Stimulated activated CD4-positive, alpha-beta T cell treated with anti-CD3 and anti-CD28 coated beads, Interleukin-15, amount 100 ng/mL, for 1 hour (primary cell): ENCODE measurements around the gene ADCY3.

Experiments used
- DNase-seq, 2 donors: peaks; one replicate each; pipeline ENCODE4 v3.0.0-alpha.2; 2020; ENCODE audit warnings: low read depth in 1 of 2, low spot score in 1 of 2

Gene ADCY3

DNA sequence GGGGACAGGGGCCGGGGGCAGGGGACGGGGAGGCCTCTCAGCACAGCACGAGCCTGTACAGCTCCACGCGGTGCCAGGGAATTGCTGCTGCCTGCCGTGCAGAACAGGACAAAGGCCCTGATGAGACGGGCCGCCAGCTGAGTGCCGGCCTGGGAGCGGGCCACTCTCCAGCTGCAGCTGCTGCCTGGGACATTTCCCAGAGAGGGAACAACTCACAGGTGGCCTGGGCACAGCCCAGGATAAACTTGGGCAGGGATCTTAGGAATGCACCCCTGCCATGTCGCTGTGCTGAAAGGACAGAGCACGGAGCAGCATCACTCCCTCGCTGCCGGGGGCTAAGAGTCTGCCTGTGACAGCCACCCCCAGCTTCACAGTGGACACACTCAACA lies 88.0 kb downstream of the ADCY3 start:
- DNase-seq = no peak

DNA sequence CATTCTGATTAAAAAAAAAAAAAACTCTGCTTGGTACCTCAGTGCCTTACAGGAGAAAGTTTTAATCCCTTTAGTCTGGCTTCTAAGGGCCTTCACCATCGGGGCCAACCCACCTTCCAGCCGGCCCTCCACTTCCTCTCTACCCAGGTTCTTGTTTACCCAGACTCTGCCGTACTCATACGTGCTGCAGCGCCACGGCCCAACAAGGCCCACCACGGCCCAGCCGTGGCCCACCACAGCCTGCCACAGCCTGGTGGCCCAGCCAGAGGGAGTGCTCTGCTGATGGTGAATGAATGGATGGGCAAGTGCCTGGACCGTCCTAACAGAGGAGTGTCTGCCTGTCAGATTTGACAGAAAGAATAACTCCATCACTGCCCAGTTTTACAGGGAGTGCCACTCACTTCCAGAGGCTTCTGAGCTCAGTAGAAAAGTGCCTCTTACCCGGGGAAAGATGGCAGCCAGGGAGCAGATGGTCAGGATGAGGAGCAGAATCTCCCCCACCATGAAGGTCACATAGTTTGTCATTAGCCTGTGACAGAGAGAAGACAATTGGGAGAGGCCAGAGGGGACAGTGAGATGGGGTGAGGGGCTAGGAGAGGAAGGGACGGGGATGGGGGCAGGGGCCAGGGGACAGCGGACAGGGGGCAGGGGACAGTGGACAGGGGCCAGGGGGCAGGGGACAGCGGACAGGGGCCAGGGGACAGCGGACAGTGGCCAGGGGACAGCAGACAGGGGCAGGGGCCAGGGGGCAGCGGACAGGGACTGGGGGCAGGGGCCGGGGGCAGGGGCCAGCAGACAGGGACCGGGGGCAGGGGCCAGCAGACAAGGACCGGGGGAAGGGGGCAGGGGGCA lies 88.6 kb downstream of the ADCY3 start:
- DNase-seq = no peak

DNA sequence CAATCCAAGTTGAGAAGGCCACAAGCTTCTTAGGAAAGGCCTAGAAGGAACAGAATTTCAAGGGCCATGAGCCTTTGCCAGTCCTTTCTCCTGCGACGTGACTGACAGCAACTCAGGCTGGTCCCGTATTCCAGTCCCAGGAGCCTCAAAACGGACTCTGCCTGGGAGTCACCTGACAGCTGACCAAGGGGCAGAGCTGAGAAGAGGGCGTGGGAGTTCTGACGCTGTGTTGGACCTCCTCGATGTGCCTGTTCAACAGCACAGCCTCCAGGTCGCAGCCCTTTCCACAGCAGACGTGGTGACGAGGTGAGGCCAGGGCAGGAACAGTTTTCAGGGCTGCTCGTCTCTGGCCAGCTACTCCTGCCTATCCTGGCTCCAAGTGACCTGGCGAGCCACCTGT lies 89.3 kb downstream of the ADCY3 start:
- DNase-seq = no peak

DNA sequence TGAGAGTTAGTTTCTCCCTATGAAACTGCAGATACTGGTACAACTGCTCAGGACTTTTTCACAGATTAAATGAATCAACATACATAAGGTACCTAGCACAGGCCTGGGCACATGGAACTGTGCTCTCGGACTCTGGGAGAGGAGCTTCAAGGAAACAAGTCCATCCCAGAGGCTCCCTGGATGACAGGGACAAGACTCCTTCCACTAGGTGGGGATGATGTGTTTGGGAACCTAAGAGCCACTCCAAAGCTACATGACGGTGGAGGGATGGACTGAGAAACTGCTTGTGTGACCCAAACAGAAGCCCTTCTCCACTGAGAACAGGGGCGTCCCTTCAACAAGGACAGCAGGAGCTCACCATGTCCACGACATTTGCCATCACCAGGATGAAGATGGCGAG lies 89.7 kb downstream of the ADCY3 start:
- DNase-seq = no peak

DNA sequence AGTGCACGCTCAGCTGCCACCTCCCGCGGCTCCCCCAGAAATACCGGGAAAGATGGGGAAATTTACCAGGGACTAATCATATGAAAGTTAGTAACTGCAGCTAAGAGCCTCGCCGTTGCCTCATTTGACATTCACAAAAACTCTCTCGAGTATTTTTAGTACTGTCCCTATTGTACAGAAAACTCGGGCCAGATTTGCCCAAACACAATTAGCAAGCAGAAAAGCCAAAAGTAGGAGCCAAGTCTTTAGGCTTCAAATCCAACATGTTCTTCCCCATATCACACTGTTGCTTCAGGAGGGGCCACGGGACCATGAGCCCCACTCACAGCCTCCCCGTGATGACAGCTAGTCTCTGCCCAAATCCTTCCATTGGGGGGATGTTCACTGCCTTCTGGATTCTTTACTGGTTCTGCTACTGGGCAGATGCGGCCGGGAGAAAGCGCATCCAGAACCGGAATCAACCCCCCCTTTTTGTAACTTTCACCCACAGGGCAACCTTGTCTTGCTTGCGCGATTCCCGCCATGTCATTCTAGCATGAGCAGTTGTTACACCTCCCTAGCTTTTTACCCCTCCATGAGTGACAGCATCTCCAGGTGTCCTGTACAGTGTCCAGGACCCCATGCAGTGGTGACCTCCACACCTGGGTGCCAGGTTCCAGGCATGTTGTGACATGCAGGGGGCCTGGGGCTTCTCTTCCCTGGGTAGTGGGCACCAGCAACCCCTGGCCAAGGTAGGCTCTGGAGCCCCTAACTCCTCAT lies 91.6 kb downstream of the ADCY3 start:
- no peak for DNase-seq

DNA sequence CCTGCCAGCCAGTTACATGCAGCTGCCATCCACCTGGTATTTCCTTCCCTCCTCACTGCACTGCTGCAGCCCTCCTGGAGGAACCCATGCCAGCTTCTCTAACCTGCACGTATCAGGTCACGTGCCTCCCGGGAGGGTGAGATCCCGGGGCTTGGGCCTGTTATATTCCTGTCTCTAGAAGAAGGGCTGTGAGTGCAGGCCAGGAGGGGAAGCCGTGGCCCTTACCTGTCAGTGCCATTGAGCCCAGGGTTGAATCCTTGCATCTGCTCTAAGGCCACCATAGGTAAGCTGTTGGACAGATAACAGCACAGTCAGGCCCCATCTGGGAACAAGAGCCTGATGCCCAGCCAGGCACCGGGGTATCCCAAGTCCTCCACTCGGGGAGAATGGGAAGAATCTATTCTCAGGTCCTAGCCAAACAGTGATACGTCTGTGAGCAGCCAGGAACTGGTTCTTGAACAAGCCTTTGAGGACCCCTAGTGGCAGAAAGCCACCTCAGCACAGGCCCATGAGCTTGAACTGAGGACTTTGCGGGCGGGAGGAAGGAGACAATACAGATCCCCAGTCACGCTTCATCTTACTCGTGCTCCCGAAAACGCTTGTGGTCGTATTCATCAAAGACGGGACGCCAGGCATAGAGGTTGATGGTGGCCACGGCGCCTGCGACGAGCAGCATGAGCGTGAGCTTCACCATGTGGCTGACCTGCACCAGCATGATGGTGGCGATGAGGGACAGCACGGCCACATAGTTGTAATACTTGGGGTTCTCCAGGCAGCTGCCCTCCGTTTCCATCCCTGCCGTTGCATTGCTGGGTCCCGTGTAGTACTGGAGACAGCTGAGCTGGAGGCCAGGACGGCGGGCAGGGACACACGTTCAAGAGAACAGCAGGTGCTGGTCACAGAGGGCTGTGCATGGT lies 92.5 kb downstream of the ADCY3 start:
- peak; percentile 42 to 47 for DNase-seq

DNA sequence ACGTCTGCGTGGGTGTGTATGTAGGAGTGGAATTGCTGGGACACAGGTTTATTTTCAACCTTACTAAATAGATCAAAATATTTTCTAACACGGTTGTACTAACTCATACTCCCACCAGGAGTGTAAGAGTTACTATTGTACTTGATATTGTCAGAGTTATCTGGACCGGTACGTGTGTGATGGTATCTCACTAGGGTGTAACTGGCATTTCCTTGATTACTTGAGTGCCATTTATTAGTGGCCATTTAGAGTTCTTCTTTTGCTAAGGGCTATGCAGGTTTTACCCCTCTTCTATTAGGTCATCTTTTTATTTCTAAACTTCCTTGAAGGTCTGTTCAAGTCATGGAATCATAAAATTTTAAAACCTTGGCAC lies 93.3 kb downstream of the ADCY3 start:
- DNase-seq = no peak

DNA sequence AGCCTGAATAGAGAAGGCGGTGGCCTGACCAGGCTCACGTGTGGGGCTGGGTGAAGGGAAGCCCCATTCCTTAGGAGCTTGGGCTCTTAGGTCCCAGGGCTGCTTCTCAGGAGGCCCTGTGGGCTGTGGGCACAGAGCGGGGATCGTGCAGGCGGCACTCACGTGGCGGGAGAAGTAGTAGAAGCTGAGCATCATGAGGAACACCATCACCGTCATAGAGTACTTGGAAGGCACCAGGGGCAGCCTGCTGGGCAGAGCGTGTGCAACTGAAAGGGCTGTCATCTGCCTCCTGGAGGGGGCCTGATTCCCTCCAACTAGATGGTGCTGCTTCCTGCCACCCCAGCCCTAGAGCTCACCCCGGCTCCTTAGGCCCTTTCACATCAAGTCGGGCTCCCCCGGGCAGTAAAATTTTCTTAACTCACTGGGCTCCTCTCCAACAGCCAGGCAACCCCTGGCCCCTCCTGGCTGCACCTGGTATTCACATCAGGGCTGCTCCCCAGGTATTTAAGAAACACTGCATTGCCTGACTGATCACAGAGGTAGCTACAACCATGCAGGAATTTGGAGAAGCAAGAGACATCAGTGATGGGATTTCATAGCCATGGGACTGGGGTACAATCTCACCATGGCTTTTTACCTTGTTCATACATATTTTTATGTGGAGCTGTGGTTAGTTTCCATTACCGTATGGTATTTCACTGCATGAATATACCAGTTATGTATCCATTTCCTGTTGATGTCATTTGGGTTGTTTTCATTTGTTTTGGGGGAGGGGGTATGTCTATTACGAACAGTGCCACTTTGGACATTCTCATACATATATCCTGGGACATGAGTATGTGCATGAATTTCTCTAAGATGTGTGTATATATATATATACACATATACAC lies 93.9 kb downstream of the ADCY3 start:
- DNase-seq = no peak

DNA sequence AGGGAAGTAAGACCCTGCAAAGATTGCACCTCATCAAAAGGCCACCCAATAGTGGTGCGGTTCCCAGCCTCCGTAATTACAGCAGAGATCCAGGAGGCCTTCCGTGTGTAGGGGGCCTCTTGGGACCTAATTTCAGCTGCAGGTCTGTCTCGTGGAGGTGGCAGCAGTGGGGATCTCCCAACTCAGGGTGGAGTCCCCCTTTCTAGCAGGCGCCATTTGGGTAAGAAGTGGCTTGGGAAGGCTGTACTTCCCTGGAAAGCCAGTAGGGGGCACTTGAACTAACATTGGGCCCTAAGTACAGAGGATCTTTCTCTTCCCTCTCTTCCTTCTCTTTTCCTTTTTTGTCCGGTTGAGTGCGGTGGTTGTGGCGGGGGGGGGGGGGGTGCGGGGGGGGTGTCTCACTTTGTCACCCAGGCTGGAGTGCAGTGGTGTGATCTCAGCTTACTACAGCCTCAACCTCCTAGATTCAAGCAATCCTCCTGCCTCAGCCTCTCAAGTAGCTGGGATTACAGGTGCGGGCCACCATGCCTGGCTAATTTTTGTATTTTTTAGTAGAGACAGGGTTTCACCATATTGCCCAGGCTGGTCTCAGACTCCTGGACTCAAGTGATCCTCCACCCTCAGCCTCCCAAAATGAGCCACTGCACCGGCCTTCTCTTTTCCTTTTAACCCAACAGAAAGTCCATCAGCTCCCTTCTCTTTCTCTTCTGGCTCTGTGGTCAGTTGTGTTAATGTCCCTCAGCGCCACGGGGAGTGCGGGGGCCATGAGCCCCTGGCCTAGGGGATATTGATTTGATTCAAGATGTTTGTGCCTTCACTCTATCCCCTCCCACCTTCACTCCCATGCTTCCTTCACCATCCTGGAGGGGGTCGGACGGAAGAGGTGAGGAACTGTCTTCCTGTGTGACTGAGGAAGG lies 94.8 kb downstream of the ADCY3 start:
- no peak for DNase-seq

DNA sequence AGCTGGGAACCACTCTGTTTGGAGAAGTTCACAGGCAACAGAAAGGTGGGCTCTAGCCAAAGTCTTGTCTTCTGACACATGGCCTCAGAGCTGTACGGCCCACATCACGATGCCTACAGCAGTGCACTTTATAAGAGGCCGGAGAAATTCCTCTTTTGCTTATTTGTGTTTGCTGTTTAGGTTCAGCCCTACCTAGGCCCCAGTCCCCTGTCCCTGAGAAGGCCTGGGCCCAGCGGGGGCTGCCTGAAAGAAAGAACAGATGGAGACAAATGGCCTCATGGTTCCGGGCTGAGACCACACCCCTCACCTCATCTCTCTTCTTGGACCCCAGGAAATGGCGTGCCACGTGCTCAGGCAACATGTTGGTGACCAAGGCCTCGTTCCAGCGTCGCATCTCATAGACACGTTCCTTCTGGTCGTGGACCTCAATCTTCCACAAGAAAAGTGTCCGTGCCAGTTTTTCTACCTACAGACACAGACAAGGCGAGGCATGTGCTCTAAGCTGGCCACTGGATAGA lies 95.9 kb downstream of the ADCY3 start:
- DNase-seq = no peak

DNA sequence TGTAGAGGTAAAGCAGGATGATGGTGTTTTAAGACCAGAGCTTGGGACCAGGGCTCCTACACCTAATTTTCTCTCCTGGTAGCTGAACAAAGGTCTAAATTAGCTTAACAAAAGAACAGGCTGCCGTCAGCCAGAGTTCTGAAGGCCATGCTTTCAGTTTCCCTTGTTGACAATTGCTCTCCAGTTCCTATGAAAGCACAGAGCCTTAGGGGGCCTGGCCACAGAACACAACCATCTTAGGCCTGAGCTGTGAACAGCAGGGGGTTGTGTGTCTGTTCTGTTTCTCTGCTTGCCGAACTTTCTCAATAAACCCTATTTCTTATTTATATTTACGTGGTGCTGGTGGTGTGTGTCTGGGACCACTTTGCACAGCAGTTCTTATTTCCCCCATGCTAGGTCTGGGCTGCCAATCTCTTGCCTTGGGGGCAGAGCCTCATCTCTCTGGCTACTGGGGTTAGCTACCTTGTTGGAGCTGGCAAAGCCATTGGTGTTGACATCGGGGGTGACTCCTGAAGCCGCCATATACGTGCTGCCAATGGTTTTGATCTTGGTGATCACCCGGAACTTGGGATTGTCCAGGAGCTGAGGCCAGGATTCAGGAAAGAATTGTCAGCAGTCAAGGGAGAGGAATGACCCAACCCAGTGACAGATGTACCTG lies 97.9 kb downstream of the ADCY3 start:
- DNase-seq = no peak

DNA sequence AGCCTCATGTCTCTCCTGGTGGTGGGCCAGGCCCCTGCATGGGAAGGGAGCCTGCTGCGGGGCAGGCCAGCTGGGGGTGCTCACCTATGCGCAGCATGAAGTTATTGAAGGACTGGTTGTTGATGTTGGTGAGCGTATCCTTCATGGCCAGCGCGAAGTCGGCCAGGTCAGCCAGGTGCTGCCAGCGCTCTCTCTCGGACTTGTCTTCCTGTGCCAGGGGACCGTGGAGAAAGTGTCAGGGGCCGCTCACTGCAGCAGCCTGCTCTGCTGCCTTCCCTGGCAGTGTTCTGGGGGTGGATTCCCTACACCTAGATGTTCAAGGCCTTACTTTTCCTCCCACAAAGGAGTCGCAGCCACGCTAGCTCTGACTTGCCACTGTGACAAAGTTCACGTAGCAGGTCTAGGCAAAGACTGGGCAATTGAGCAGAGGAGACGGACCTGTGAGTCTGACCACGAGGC lies 98.6 kb downstream of the ADCY3 start:
- DNase-seq = no peak

DNA sequence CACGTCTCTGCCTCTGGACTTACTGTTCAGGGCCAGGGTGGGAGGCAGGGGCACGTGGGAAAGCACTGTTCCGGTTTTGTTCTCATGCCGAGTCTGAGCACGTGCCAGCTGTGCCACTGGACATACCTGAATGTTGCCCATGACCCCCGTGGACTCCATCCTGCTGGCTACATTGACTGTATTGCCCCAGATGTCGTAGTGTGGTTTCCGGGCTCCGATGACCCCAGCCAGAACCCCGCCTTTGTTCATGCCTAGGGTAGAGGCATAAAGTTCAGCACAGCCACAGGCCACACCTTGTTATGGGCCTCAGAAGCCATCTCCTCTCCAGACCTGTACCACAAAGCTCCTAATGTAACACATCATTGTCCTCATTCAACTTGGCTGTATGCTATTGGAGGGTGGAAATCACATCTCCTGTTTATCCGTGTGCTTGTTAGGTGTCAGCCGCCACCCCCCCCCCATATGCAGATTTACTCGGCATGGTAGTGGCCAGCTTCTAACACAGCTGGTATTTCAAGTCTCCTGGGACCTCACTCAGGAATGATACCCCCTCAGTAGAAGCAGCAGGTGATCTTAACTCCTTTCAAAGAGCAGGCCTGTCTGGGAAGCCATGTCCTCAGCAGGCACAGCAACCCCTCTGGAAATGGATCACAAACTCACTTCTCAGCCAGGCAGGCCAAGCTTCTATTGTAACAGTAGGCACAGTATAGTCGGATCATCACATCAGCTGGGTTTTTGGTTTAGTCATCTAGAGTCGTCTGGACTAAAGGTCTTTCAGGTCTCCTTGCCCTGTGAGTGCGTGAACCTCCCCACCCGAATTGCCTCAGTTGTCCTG lies 99.2 kb downstream of the ADCY3 start:
- no peak for DNase-seq

DNA sequence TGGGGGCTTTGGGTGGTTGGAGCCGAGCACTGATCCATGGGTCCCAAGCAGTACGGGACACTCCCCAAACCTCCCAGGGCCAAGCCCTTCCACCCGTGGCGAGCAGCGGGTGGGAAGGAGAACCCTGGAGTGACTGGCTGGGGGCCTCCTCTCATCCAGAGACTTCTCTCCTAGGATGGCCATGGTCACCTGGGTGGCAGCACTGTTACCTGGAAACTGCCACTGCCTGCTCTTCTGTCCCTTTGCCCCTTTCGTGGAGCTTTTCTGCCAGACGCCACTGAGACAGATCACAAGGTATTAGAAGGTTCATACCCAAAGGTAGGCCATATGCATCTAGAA lies 99.9 kb downstream of the ADCY3 start:
- no peak for DNase-seq

DNA sequence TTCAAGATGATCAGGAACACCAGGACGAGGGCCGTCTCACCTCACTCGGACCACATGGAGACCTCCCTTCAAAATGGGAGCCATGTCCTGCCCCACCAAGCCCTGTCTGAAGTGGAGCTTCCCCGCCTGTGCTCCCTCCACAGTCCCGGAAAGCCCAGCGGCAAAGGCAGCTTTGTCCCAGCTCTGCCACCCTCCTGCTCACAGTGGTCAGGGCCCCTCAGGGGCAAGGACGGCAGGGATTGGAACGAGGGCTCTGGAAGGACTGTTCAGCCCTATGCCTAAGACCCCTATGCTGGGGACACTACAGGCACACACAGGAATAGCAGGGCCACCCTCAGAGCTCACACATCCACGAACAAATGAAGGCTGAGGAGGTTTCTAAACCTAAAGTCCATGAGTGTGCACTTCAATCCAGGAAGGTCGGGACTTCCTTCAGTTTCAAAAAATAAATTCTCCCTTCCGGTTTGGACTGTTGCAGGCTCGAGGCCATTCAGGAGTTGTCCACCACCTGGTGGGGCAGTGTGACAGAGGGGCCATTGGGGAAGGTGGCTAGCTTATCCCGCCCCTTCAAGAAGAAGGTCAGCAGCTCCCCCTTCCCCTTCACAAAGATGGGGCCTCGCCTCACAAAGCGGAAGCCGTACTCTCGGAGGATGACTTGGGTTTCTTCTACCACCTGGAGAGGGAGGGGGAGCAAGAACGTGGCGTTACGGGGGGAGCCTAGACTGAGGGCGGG lies 100.4 kb downstream of the ADCY3 start:
- no peak for DNase-seq

DNA sequence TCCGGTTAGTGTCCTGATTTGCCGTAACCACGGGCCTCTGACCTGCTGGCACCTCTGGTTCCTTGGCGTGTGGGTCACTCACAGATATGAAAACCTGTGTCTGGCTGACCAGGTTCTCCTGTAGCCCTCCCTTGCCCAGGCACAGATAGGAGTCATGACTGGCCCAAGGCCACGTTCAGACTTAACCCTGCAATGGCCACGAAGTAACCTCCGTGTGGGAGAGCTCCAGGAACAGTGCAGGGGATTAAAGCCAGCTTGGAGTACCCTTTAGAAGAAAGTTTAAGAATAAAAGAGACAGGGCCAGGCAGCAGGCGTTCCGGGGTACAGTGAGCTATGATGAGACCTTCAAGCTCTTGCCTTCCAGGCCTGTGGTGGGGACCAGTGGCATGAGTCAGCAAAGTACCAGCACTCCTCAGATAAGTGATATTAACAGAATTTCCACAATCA lies 101.3 kb downstream of the ADCY3 start:
- no peak for DNase-seq

DNA sequence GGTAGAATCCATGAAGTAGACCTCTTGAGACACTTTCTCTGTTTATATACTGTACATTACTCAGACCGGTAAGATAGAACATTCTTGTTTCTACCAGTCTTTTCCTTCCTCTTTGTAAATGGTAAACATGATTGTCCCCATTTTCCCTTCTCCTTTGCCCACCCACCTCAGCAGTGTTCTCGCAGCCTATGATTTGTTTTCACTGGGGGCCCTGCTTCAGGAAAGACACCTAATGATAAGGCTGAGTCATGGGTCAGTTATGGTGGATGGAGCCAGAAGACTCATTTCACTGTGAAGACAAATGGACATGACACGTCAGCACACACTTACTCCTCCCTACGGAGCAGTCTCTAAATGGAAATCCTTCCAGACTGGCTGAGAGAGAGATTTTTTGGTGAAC lies 103.2 kb downstream of the ADCY3 start:
- no peak for DNase-seq
